Ammon's horn (tissue), 1 donor: ENCODE results near the gene MAP1S.

Experiments
- DNase-seq: peaks from one replicate; pipeline ENCODE4 v3.0.0-alpha.2; 2016; ENCODE audit warnings: low spot score

MAP1S gene

GRCh38 chr19:17695198-17695597 is 24.1 kb upstream of the MAP1S start:
- DNase-seq: no peak

- DNase-seq: peak; percentile 56
Measured at GRCh38 chr19:17703824-17704463, 15.3 kb upstream of the MAP1S start.

- DNase-seq: peak; percentile 73
Measured at GRCh38 chr19:17706750-17707181, 12.5 kb upstream of the MAP1S start.

- DNase-seq: no peak
Measured at GRCh38 chr19:17711851-17712250, 7.4 kb upstream of the MAP1S start.

GRCh38 chr19:17716309-17716929 is 2.9 kb upstream of the MAP1S start:
- no peak for DNase-seq

- no peak for DNase-seq
Measured at GRCh38 chr19:17718550-17718946, 732 bp upstream of the MAP1S start.

GRCh38 chr19:17719730-17720400 is 585 bp downstream of the MAP1S start:
- no peak for DNase-seq

GRCh38 chr19:17720440-17720839 is 1.2 kb downstream of the MAP1S start:
- peak; percentile 24 for DNase-seq

GRCh38 chr19:17721111-17721628 is 1.9 kb downstream of the MAP1S start:
- no peak for DNase-seq

- DNase-seq: peak; percentile 57
Measured at GRCh38 chr19:17721821-17722220, 2.5 kb downstream of the MAP1S start.

GRCh38 chr19:17722655-17723240 is 3.5 kb downstream of the MAP1S start:
- no peak for DNase-seq

- DNase-seq: no peak
Measured at GRCh38 chr19:17724655-17725054, 5.4 kb downstream of the MAP1S start.

- no peak for DNase-seq
Measured at GRCh38 chr19:17725422-17726078, 6.3 kb downstream of the MAP1S start.

GRCh38 chr19:17726136-17726741 is 7.0 kb downstream of the MAP1S start:
- DNase-seq: no peak

- no peak for DNase-seq
Measured at GRCh38 chr19:17726964-17727773, 7.9 kb downstream of the MAP1S start.

GRCh38 chr19:17727843-17728242 is 8.6 kb downstream of the MAP1S start:
- no peak for DNase-seq

- no peak for DNase-seq
Measured at GRCh38 chr19:17733127-17733526, 13.8 kb downstream of the MAP1S start.

GRCh38 chr19:17734146-17734545 is 14.9 kb downstream of the MAP1S start:
- no peak for DNase-seq

- no peak for DNase-seq
Measured at GRCh38 chr19:17735410-17735809, 16.1 kb downstream of the MAP1S start.

- DNase-seq: no peak
Measured at GRCh38 chr19:17737690-17738153, 18.4 kb downstream of the MAP1S start.
